Natural killer cell (primary cell): ENCODE data around the gene PCBP3. TPM values are rescaled to one million over a fixed set of nuclear protein-coding genes. Genes with fewer than 3 reads are reported as not detected.

ENCODE experiments used
- ATAC-seq, 3 donors: fragments of 150-1000 bp in 2 of 3; fragments of 200-7000 bp in 1 of 3; cut with Tn5 transposase; 1 replicate in 1 of 3; 2 replicates in 2 of 3; pipeline ENCODE4 v1.10.0; 2021; ENCODE audit warnings: mild to moderate bottlenecking in 2 of 3, moderate library complexity in 2 of 3
- DNase-seq, 2 donors: peaks; one replicate each; pipeline versions ENCODE4 v3.0.0 to v3.0.0-alpha.2; 2013 to 2021; ENCODE audit warnings: mixed read lengths in 1 of 2
- H3K27ac ChIP-seq: one replicate; pipeline ENCODE4 v1.5.1; 2013; ENCODE audit warnings: mild to moderate bottlenecking, low read length
- H3K27me3 ChIP-seq: one replicate; pipeline ENCODE4 v1.6.1; 2013; ENCODE audit warnings: low read length; ENCODE audit not compliant: control insufficient read depth, insufficient read depth
- H3K36me3 ChIP-seq: one replicate; pipeline ENCODE4 v1.6.1; 2013; ENCODE audit warnings: low read length; ENCODE audit not compliant: control insufficient read depth, insufficient read depth
- H3K4me1 ChIP-seq: one replicate; pipeline ENCODE4 v1.6.1; 2013; ENCODE audit warnings: low read length; ENCODE audit not compliant: control insufficient read depth, insufficient read depth
- H3K4me3 ChIP-seq: one replicate; pipeline ENCODE4 v1.5.1; 2013; ENCODE audit warnings: low read length
- H3K9me3 ChIP-seq: one replicate; pipeline ENCODE4 v1.6.1; 2013; ENCODE audit warnings: low read length; ENCODE audit not compliant: control insufficient read depth, insufficient read depth
- H3K27ac Mint-ChIP-seq, 2 donors: one replicate each; pipeline ENCODE4 v1.8.0; 2022; ENCODE audit warnings: mild to moderate bottlenecking in 2 of 2, mixed read lengths in 2 of 2, moderate library complexity in 1 of 2
- H3K27me3 Mint-ChIP-seq, 2 donors: one replicate each; pipeline ENCODE4 v1.8.0; 2022; ENCODE audit warnings: low read depth in 2 of 2, mixed read lengths in 2 of 2
- H3K36me3 Mint-ChIP-seq: one replicate; pipeline ENCODE4 v1.8.0; 2022; ENCODE audit warnings: mixed read lengths
- H3K4me1 Mint-ChIP-seq, 2 donors: one replicate each; pipeline ENCODE4 v1.8.0; 2022; ENCODE audit warnings: mixed read lengths in 2 of 2
- H3K4me3 Mint-ChIP-seq: one replicate; pipeline ENCODE4 v1.8.0; 2022; ENCODE audit warnings: mild to moderate bottlenecking, moderate library complexity, mixed read lengths
- H3K9me3 Mint-ChIP-seq, 2 donors: one replicate each; pipeline ENCODE4 v1.8.0; 2022; ENCODE audit warnings: mixed read lengths in 2 of 2
- WGBS: methylation state at CpG from one replicate; pipeline ENCODE4 v1.1.7; 2013; ENCODE audit warnings: missing lambda C conversion rate; ENCODE audit not compliant: insufficient coverage; 5-methylcytosine and 5-hydroxymethylcytosine counted together
- intact Hi-C: fragments of 100-400 bp; cut with micrococcal nuclease; formaldehyde crosslinking; loops from one replicate; pipeline ENCODE4 v1.14.2; 2022
- total RNA-seq, 4 donors: library from RNA; stranded (reverse); fragments of 120-200 nt in 1 of 4; gene quantifications; one replicate each; pipeline versions ENCODE4 v1.2.3 to v1.2.4, GENCODE V29; 2013 to 2022
- TF ChIP-seq, protein P1 (sequence below): fragments of 200-600 bp; IDR thresholded peaks from one replicate; pipeline ENCODE4 v1.8.0; 2022; ENCODE audit warnings: antibody characterized with exemption

PCBP3 gene
- total RNA-seq, 3 donors from 2014 or later (not counting 1 experiment from before 2014, with no cell fraction given): 0.50 to 3.0 (median 0.52) TPM

DNA sequence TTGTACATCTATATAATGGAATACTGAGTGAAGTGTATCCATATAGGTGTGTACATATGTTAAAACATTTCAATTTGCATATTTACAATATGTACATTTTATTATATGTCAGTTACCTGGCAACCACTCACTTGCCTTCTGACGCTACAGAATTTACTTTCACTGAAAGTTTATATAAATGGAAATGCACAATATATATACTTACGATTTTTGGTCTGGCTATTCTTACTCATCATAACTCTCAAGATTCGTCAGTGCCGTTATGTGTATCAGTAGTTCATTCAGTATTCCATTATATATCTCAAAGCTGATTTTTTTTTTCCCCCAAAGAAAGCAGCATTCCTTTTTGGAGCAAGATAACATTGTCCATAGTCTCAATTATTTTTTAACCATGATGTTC, 138.2 kb downstream of the PCBP3 start:
- intact Hi-C loops: no loop called here
- peaks cover 8% of the 10 kb centered on the region for H3K36me3 Mint-ChIP-seq
- no peaks in the 10 kb centered on the region for H3K4me1 ChIP-seq
- peaks cover 6% of the 10 kb centered on the region in 2 donors for H3K9me3 Mint-ChIP-seq
- 96% methylated on average over 3 of the region's 4 CpGs for WGBS
- H3K27me3 ChIP-seq: no peaks in the 10 kb centered on the region
- H3K27ac Mint-ChIP-seq: no peak overlapping the region
- no peak overlapping the region for H3K4me3 Mint-ChIP-seq
- ATAC-seq (no peak), DNase-seq (no peak)
- no peak overlapping the region for H3K27ac ChIP-seq
- peaks cover 9 to 12% of the 10 kb centered on the region in 2 donors for H3K27me3 Mint-ChIP-seq
- peaks cover 4% of the 10 kb centered on the region for H3K9me3 ChIP-seq
- H3K4me1 Mint-ChIP-seq: no peaks in the 10 kb centered on the region
- TF ChIP-seq, protein P1, sequence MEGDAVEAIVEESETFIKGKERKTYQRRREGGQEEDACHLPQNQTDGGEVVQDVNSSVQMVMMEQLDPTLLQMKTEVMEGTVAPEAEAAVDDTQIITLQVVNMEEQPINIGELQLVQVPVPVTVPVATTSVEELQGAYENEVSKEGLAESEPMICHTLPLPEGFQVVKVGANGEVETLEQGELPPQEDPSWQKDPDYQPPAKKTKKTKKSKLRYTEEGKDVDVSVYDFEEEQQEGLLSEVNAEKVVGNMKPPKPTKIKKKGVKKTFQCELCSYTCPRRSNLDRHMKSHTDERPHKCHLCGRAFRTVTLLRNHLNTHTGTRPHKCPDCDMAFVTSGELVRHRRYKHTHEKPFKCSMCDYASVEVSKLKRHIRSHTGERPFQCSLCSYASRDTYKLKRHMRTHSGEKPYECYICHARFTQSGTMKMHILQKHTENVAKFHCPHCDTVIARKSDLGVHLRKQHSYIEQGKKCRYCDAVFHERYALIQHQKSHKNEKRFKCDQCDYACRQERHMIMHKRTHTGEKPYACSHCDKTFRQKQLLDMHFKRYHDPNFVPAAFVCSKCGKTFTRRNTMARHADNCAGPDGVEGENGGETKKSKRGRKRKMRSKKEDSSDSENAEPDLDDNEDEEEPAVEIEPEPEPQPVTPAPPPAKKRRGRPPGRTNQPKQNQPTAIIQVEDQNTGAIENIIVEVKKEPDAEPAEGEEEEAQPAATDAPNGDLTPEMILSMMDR: no peak
- no peak overlapping the region for H3K4me3 ChIP-seq
- no peaks in the 10 kb centered on the region for H3K36me3 ChIP-seq

DNA sequence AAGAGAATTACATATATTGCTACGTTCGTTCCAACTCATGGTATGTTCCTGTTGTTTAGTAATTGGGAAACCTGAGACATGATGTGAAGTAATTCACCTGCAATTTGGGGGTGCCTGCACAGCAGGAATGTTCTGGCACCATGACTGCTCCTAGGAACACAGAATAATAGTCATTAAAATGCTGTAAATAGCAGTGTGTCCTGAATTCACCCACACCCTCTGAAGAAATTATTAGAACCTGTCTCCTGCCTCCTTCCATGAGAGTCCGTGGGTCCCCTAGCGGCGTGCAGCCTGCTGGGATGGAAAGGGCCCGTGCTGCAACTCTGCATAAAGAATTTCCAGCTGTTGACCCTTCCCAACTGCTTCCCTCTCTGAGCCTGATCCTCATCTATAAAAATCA, 143.1 kb downstream of the PCBP3 start:
- H3K36me3 ChIP-seq: no peaks in the 10 kb centered on the region
- ATAC-seq: no peak
- WGBS: 88% methylated on average over 6 of the region's 6 CpGs
- H3K27ac ChIP-seq: no peak overlapping the region
- Mint-ChIP-seq H3K36me3 (no peaks in the 10 kb centered on the region), H3K9me3 (no peaks in the 10 kb centered on the region), H3K27ac (no peak overlapping the region), H3K4me3 (no peak overlapping the region), H3K4me1 (no peaks in the 10 kb centered on the region), H3K27me3 (peaks cover 6 to 10% of the 10 kb centered on the region in 2 donors)
- H3K4me3 ChIP-seq: no peak overlapping the region
- intact Hi-C loops: no loop called here
- H3K4me1 ChIP-seq: no peaks in the 10 kb centered on the region
- no peaks in the 10 kb centered on the region for H3K27me3 ChIP-seq
- H3K9me3 ChIP-seq: no peaks in the 10 kb centered on the region
- DNase-seq: no peak
- TF ChIP-seq, protein P1: no peak

DNA sequence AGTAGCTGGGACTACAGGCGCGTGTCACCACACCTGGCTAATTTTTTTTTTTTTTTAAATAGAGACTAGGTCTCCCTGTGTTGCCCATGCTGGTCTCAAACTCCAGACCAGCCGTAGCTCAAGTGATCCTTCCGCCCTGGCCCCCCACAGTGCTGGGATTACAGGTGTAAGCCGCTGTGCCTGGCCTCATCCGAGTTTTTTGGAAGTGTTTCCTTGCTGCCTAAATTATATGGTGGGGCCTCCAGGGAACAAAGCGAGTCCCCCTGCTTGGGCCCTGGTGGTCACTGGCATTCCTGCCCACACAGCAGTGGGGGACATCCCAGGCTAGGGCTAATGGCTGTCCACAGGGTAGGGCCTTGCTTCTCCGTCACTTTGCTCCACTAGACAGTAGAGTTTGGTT, 143.8 kb downstream of the PCBP3 start:
- H3K9me3 ChIP-seq: no peaks in the 10 kb centered on the region
- H3K27ac ChIP-seq: no peak overlapping the region
- Mint-ChIP-seq H3K4me1 (no peaks in the 10 kb centered on the region), H3K9me3 (no peaks in the 10 kb centered on the region), H3K36me3 (no peaks in the 10 kb centered on the region), H3K4me3 (no peak overlapping the region), H3K27me3 (peaks cover 6 to 10% of the 10 kb centered on the region in 2 donors), H3K27ac (no peak overlapping the region)
- no peaks in the 10 kb centered on the region for H3K36me3 ChIP-seq
- H3K27me3 ChIP-seq: no peaks in the 10 kb centered on the region
- DNase-seq (no peak), ATAC-seq (no peak)
- TF ChIP-seq, protein P1: no peak
- intact Hi-C loops: no loop called here
- H3K4me1 ChIP-seq: no peaks in the 10 kb centered on the region
- no peak overlapping the region for H3K4me3 ChIP-seq
- WGBS: 94% methylated on average over 8 of the region's 8 CpGs

DNA sequence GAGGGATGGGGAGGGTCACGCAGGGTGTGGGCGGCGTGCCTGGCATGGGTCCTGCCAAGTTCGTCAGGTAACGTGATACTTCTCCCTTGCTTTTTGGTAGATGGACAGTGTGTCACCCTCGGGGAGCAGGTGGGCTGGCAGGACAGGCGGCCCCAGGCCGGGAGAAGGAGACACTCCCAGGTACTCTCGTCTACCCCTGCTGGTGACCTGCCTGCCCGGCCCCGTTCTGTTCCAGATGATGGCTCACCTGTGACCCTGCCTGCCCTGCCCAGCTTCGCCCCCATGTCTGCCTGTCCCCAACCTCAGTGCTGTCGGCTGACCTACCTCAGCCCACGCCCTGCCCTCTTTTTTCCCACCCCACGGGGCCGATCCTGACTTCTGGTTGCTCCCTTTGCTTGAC, 144.7 kb downstream of the PCBP3 start:
- Mint-ChIP-seq H3K36me3 (no peaks in the 10 kb centered on the region), H3K27ac (no peak overlapping the region), H3K4me3 (no peak overlapping the region), H3K9me3 (no peaks in the 10 kb centered on the region), H3K4me1 (no peaks in the 10 kb centered on the region), H3K27me3 (peaks cover 6 to 10% of the 10 kb centered on the region in 2 donors)
- TF ChIP-seq, protein P1: no peak
- H3K4me3 ChIP-seq: no peak overlapping the region
- H3K9me3 ChIP-seq: no peaks in the 10 kb centered on the region
- intact Hi-C loops: no loop called here
- no peak overlapping the region for H3K27ac ChIP-seq
- ATAC-seq (no peak), DNase-seq (no peak)
- H3K4me1 ChIP-seq: no peaks in the 10 kb centered on the region
- WGBS: 88% methylated on average over 16 of the region's 16 CpGs
- no peaks in the 10 kb centered on the region for H3K36me3 ChIP-seq
- no peaks in the 10 kb centered on the region for H3K27me3 ChIP-seq
